KMS-11 (cell line): ENCODE results near the gene GCGR.
"Not testable (repeated sequence)": the region's sequence is repeated elsewhere in the genome, so short reads cannot be mapped to it uniquely, and the experiment has no call there.

Experiments used
- H2AFZ ChIP-seq: fragments of 200-600 bp; sonication (generic); 2 replicates; pipeline ENCODE4 v1.6.1; 2016; ENCODE audit warnings: antibody characterized with exemption, mixed run types, low read depth
- H3K27ac ChIP-seq: fragments of 200-600 bp; sonication (generic); 2 replicates; pipeline ENCODE4 v1.6.1; 2016; ENCODE audit warnings: mild to moderate bottlenecking, mixed run types
- H3K27me3 ChIP-seq: fragments of 200-600 bp; sonication (generic); 2 replicates; pipeline ENCODE4 v1.6.1; 2017; ENCODE audit warnings: mild to moderate bottlenecking, low read depth, mixed run types, moderate library complexity; ENCODE audit not compliant: insufficient read depth
- H3K36me3 ChIP-seq: fragments of 200-600 bp; sonication (generic); 2 replicates; pipeline ENCODE4 v1.6.1; 2017; ENCODE audit warnings: mild to moderate bottlenecking, mixed run types; ENCODE audit not compliant: insufficient read depth
- H3K4me1 ChIP-seq: fragments of 200-600 bp; sonication (generic); 2 replicates; pipeline ENCODE4 v1.6.1; 2016; ENCODE audit warnings: mild to moderate bottlenecking, low read depth, mixed run types; ENCODE audit not compliant: poor library complexity, severe bottlenecking
- H3K4me2 ChIP-seq: fragments of 200-600 bp; sonication (generic); 2 replicates; pipeline ENCODE4 v1.7.0; 2016; ENCODE audit warnings: mild to moderate bottlenecking, mixed run types
- H3K4me3 ChIP-seq: fragments of 200-600 bp; sonication (generic); IDR thresholded peaks from 2 replicates; pipeline ENCODE4 v1.6.1; 2017; ENCODE audit warnings: low read depth, low read length, mixed read lengths; ENCODE audit not compliant: insufficient read depth
- H3K79me2 ChIP-seq: fragments of 200-600 bp; sonication (generic); 2 replicates; pipeline ENCODE4 v1.6.1; 2016; ENCODE audit warnings: low read depth, mixed run types; ENCODE audit not compliant: insufficient read depth
- H3K9ac ChIP-seq: fragments of 200-600 bp; sonication (generic); 2 replicates; pipeline ENCODE4 v1.6.1; 2016; ENCODE audit warnings: mild to moderate bottlenecking, mixed run types
- H4K20me1 ChIP-seq: fragments of 200-600 bp; sonication (generic); 2 replicates; pipeline ENCODE4 v1.6.1; 2016; ENCODE audit warnings: mild to moderate bottlenecking, mixed run types; ENCODE audit not compliant: insufficient read depth
- TF ChIP-seq, protein P1 (sequence below): fragments of 200-600 bp; sonication (generic); conservative IDR thresholded peaks from 2 replicates; pipeline ENCODE4 v1.6.1; 2017; ENCODE audit warnings: low read depth, mild to moderate bottlenecking, antibody characterized with exemption, low read length, moderate library complexity, mixed read lengths

GCGR gene

DNA sequence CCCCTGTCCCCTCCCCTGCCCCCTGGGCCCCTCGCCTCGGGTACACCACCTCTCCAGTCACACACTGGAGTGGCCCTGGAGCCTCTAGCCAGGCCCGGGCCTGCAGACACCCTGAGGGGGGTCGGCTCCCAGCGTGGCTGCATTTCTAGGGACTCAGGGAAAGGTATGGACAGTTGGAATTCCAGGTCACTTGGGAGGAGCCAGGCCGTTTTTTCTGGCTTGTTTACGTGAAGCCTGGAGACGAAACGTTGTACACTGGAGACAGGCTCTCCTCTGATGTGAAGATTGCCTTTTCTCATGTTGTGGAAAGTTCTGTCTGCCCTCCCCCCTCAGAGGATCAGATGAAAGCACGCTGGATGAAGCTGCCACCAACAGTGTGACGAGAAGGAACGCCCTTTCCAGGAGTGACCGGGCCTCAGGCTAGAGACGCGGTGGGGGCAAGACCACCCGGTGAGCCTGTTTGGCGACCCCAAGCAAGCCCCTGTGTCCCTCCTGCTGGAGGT lies 34.9 kb downstream of the GCGR start:
- Histone ChIP-seq H3K36me3 (no peaks in the 10 kb centered on the region), H3K79me2 (peaks cover 9% of the 10 kb centered on the region; the same call in 1 of the 2 replicates), H3K4me2 (no peak overlapping the region), H3K9ac (no peak overlapping the region), H3K27ac (no peak overlapping the region), H3K4me3 (no peak overlapping the region), H3K4me1 (peaks cover 6% of the 10 kb centered on the region), H4K20me1 (0 out of 2 replicates have a peak, but pooled peaks cover 4% of the 10 kb centered on the region), H2AFZ (no peak overlapping the region), H3K27me3 (no peaks in the 10 kb centered on the region)
- TF ChIP-seq, protein P1, sequence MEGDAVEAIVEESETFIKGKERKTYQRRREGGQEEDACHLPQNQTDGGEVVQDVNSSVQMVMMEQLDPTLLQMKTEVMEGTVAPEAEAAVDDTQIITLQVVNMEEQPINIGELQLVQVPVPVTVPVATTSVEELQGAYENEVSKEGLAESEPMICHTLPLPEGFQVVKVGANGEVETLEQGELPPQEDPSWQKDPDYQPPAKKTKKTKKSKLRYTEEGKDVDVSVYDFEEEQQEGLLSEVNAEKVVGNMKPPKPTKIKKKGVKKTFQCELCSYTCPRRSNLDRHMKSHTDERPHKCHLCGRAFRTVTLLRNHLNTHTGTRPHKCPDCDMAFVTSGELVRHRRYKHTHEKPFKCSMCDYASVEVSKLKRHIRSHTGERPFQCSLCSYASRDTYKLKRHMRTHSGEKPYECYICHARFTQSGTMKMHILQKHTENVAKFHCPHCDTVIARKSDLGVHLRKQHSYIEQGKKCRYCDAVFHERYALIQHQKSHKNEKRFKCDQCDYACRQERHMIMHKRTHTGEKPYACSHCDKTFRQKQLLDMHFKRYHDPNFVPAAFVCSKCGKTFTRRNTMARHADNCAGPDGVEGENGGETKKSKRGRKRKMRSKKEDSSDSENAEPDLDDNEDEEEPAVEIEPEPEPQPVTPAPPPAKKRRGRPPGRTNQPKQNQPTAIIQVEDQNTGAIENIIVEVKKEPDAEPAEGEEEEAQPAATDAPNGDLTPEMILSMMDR: no peak

DNA sequence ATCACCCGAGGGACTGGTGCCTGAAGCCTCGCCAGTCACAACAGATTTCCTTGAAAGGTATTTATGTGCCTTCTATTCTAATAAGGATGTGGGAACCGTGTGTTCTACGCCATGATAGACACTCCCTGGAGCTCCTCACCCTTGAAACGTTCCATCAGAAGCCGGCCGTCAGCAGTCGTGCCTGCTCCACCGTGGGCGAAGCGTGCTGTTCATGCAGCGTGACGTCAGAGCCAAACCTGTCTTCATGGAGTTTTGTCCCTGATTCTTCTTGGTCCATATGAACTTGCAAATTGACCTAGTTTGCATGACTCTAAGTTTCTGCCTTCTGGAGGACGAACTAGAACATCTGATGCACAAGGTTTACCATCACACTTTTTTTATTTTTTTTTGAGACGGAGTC lies 35.4 kb downstream of the GCGR start:
- Histone ChIP-seq H3K9ac (no peak overlapping the region), H3K4me2 (no peak overlapping the region), H3K36me3 (no peaks in the 10 kb centered on the region)

DNA sequence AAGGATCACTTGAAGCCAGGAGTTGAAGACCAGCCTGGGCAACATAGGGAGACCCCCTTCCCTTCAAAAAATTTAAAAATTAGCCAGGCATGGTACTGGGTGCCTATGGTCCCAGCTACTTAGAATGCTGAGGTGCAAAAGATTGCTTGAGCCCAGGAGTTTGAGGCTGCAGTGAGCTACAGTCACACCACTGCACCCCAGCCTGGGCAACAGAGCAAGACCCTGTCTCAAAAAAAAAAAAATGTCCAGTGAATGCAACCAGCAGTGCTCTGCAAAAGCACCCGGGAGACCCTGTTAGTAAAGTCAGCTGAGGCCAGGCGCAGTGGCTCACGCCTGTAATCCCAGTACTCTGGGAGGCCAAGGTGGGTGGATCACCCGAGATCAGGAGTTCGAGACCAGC lies 36.1 kb downstream of the GCGR start:
- not testable (repeated sequence) for H3K27ac ChIP-seq, H3K79me2 ChIP-seq, H3K36me3 ChIP-seq, H4K20me1 ChIP-seq, H3K4me3 ChIP-seq, H3K4me1 ChIP-seq, H2AFZ ChIP-seq, H3K27me3 ChIP-seq, H3K4me2 ChIP-seq, H3K9ac ChIP-seq

More for the DNA sequence above, 35.4 kb downstream of the GCGR start:
- Histone ChIP-seq H3K4me3 (no peak overlapping the region), H3K27me3 (no peaks in the 10 kb centered on the region), H3K27ac (no peak overlapping the region), H3K79me2 (0 out of 2 replicates have a peak, but pooled peaks cover 5% of the 10 kb centered on the region), H3K4me1 (peaks cover under 1% of the 10 kb centered on the region), H2AFZ (no peak overlapping the region), H4K20me1 (0 out of 2 replicates have a peak, but pooled peaks cover 4% of the 10 kb centered on the region)
- TF ChIP-seq, protein P1: no peak

DNA sequence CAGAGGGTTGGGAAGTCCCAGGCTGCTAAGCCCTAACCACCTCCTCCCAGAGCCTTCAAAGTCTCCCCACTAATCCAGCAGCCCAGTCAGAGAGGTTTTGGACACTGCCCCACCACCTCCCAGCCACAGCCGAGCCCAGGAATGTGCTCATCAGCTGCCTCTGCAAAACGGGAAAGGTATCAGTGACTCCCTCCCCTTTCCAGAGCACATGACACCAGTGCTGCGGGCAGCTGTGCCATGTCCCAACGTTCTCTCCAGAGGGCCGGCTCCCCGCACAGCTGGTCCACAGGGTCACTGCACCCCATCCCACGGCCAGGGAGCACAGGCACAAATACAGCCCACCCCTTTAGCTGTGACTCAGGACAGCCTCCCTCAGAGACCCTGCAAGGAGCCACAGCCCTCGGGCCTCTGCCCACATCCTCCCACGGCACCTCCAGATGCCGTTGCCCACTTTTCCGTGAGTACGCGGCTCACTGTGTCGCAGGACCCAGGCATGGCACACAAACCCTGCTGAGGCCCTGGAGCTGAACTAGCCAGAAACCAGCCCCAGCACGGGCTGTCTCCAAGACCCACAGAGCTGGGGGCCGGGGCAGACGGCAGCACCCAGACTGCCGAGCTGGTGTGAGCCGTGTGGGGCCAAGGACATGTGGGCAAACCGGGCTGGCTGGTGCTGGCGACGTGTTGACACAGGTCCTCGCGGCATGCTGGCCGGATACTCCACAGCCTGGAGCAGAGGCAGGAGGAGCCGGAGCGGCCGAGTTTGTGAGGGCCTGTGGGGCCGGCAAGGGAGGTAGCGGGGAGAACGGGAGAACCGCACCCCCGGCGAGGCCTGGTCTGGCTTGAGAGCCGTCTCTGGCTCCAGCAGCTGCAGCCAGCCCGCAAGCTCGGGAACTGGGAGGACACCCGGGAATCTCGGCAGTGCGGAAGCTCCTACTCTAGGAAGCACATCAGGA lies 37.2 kb downstream of the GCGR start:
- no peak overlapping the region for H3K9ac ChIP-seq
- no peaks in the 10 kb centered on the region for H3K27me3 ChIP-seq
- no peaks in the 10 kb centered on the region for H3K4me1 ChIP-seq
- no peaks in the 10 kb centered on the region for H3K79me2 ChIP-seq
- TF ChIP-seq, protein P1: no peak
- peaks cover 5% of the 10 kb centered on the region; the same call in 1 of the 2 replicates for H3K36me3 ChIP-seq
- H3K4me2 ChIP-seq: no peak overlapping the region
- H3K27ac ChIP-seq: no peak overlapping the region
- 0 out of 2 replicates have a peak, but pooled peaks cover 4% of the 10 kb centered on the region for H4K20me1 ChIP-seq
- H2AFZ ChIP-seq: no peak overlapping the region
- no peak overlapping the region for H3K4me3 ChIP-seq
